ENCODE measurements around the gene MANF. TPM values are rescaled to one million over a fixed set of nuclear protein-coding genes. Genes with fewer than 3 reads are reported as not detected.

MANF gene
- total RNA-seq, 1 donor from 2014 or later: 42.2 TPM

GRCh38 chr3:51353131-51353530 lies 32.0 kb upstream of the MANF start:
- DNase-seq (ENCODE audit: extremely low spot score in 2 of 2): no peak
- H3K9me3 ChIP-seq: no peaks in the 10 kb centered on the region
- no peaks in the 10 kb centered on the region for H3K4me1 ChIP-seq

GRCh38 chr3:51353691-51354090 lies 31.4 kb upstream of the MANF start:
- intact Hi-C loops (cut with DNase I): no loop called here
- Histone ChIP-seq H3K4me1 (no peaks in the 10 kb centered on the region), H3K4me3 (no peak overlapping the region), H3K27me3 (no peaks in the 10 kb centered on the region), H3K27ac (no peak overlapping the region), H3K36me3 (no peaks in the 10 kb centered on the region), H3K9me3 (no peaks in the 10 kb centered on the region)
- no peak for DNase-seq (ENCODE audit: extremely low spot score in 2 of 2)
- TF ChIP-seq POLR2A (IDR thresholded peaks at IDR 0.05): no peak
- no peak for TF ChIP-seq POLR2AphosphoS5 (IDR thresholded peaks at IDR 0.05; ENCODE audit: insufficient read depth in 1 of 2, low read depth in 1 of 2)
- no peak for TF ChIP-seq CTCF (IDR thresholded peaks at IDR 0.05)

More at GRCh38 chr3:51353131-51353530, 32.0 kb upstream of the MANF start:
- intact Hi-C loops (cut with DNase I): no loop called here
- TF ChIP-seq POLR2AphosphoS5 (IDR thresholded peaks at IDR 0.05; ENCODE audit: insufficient read depth in 1 of 2, low read depth in 1 of 2) (no peak), CTCF (IDR thresholded peaks at IDR 0.05) (no peak), POLR2A (IDR thresholded peaks at IDR 0.05) (no peak)
- H3K36me3 ChIP-seq: no peaks in the 10 kb centered on the region
- H3K27me3 ChIP-seq: no peaks in the 10 kb centered on the region
- no peak overlapping the region for H3K27ac ChIP-seq
- H3K4me3 ChIP-seq: no peak overlapping the region

- Histone ChIP-seq H3K36me3 (no peaks in the 10 kb centered on the region), H3K4me1 (no peaks in the 10 kb centered on the region), H3K27me3 (no peaks in the 10 kb centered on the region), H3K9me3 (no peaks in the 10 kb centered on the region), H3K27ac (no peak overlapping the region), H3K4me3 (no peak overlapping the region)
- intact Hi-C loops (cut with DNase I): no loop called here
- no peak for DNase-seq (ENCODE audit: extremely low spot score in 2 of 2)
- TF ChIP-seq POLR2A (IDR thresholded peaks at IDR 0.05) (no peak), POLR2AphosphoS5 (IDR thresholded peaks at IDR 0.05; ENCODE audit: insufficient read depth in 1 of 2, low read depth in 1 of 2) (no peak), CTCF (IDR thresholded peaks at IDR 0.05) (no peak)
These were observed 30.9 kb upstream of the MANF start for GRCh38 chr3:51354172-51354571.

GRCh38 chr3:51354731-51355615 lies 30.1 kb upstream of the MANF start:
- intact Hi-C loops (cut with DNase I): no loop called here
- Histone ChIP-seq H3K4me3 (no peak overlapping the region), H3K27me3 (no peaks in the 10 kb centered on the region), H3K9me3 (no peaks in the 10 kb centered on the region), H3K4me1 (no peaks in the 10 kb centered on the region), H3K36me3 (no peaks in the 10 kb centered on the region), H3K27ac (no peak overlapping the region)
- no peak for DNase-seq (ENCODE audit: extremely low spot score in 2 of 2)
- TF ChIP-seq CTCF (IDR thresholded peaks at IDR 0.05) (no peak), POLR2A (IDR thresholded peaks at IDR 0.05) (no peak), POLR2AphosphoS5 (IDR thresholded peaks at IDR 0.05; ENCODE audit: insufficient read depth in 1 of 2, low read depth in 1 of 2) (no peak)
